HT-29 (cell line): ENCODE results near the gene DCP1B. TPM values are rescaled to one million over a fixed set of nuclear protein-coding genes. Genes with fewer than 3 reads are reported as not detected.

Experiments
- DNase-seq: peaks from one replicate; pipeline ENCODE4 v3.0.0-alpha.2; 2015; ENCODE audit warnings: low spot score
- total RNA-seq: library from RNA; depleted of rRNA; stranded (reverse); fragments of >200 nt; shearing (Covaris generic); gene quantifications from 2 replicates; pipeline ENCODE4 v1.2.3, GENCODE V29; 2014; rRNA removed

The DCP1B gene
- total RNA-seq, result 2.3 and 2.6 TPM in 2 replicates

DNA sequence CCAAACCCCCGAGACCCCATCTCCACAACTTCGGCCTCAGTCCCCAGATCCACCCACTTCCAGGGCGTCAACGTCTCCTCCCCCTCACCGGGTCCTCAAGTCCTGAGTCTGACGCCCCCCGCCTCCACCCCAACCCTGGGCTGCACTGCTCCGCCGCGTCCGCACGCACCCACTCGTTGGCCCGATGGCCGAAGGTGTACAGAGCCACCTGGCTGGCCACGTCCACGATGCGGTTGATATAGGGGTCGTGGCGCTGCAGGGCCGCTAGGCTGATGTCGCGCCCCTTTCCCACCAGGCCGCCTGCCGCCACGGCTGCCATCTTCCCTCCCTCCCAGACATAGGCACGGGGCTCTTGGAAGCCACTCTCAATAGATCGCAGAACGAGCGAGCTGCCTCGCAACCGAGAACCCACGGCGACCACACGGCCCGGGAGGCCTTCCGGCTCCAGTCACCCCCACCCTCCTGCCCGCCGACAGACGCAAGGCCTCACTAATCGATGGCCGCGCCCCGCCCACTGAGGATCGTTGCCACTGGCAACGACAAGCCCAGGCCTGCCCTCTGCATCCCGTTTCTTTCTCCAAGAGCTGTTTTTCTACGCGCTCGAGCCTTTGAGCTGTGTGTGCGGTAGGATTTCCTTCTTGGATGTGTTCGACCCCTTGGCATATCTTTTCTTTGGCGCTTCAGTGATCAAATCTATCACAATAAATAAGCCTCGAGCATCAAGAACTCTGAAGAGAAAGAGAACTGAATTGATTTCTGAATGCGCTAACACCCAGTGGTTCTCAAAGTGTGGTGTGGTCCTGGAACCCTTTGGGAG is at the start of gene DCP1B:
TSS of gene DCP1B (minus strand) at position 345 of the 817 bp plus-strand sequence. CDS start at position 319, 26 bp downstream.
- peak; percentile 92 for DNase-seq

DNA sequence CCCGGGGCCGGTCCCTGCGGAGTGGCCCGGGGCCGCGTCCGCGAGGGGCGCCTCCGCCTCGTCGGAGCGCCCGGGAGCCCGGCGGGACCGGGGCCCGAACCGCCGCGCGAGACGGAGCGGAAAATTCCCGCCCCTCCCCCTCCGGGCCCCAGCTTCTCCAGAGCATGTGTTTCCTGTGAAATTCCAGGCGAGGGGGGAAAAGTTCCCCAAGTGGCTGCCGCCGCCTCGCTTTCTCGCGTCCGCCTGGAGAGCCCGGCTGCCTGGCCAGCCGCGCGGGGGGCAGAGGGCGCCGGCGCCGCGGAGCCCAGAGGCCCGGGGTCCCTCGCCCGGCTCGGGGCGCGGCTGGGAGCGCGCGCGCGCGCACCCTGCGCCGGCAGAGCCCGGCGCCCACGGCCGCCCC is 49.4 kb upstream of the DCP1B start:
- DNase-seq, result no peak

DNA sequence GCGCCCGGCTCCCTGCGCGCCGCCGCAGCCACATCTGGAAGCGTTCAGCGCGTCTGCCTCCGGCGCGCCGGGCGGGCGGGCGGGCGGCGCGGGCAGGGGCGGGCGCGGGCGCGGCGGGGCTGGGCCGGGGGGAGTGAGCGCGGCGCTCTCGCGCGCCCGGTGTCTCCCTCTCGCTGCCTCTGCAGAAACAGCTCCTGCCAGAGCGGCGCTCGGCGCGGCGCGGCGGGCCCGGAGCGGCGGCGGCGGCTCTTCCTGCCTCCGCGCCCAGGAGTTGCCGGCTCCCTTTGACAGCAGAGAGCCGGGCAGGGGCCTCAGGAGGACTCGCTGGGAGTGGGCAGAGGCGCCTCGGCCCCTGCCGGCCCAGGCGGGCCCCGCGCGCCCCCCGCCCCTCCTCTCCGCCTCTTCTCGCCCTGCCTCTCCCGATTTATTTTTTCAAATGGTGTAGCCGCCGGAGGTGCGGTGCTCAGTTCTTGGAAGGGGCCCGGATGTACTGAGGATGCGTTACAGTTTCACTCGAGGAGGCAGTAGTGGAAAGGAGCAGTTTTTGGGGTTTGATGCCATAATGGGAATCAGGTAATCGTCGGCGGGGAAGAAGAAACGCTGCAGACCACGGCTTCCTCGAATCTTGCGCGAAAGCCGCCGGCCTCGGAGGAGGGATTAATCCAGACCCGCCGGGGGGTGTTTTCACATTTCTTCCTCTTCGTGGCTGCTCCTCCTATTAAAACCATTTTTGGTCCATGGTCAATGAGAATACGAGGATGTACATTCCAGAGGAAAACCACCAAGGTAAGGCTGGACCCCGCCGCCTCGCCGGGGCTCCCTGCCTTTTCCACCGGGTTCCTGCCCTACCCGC is 48.8 kb upstream of the DCP1B start, which contains the start of gene CACNA1C:
TSS of gene CACNA1C (plus strand) at position 162 of the 853 bp plus-strand sequence. CDS start at position 738, 576 bp downstream.
- no peak for DNase-seq

DNA sequence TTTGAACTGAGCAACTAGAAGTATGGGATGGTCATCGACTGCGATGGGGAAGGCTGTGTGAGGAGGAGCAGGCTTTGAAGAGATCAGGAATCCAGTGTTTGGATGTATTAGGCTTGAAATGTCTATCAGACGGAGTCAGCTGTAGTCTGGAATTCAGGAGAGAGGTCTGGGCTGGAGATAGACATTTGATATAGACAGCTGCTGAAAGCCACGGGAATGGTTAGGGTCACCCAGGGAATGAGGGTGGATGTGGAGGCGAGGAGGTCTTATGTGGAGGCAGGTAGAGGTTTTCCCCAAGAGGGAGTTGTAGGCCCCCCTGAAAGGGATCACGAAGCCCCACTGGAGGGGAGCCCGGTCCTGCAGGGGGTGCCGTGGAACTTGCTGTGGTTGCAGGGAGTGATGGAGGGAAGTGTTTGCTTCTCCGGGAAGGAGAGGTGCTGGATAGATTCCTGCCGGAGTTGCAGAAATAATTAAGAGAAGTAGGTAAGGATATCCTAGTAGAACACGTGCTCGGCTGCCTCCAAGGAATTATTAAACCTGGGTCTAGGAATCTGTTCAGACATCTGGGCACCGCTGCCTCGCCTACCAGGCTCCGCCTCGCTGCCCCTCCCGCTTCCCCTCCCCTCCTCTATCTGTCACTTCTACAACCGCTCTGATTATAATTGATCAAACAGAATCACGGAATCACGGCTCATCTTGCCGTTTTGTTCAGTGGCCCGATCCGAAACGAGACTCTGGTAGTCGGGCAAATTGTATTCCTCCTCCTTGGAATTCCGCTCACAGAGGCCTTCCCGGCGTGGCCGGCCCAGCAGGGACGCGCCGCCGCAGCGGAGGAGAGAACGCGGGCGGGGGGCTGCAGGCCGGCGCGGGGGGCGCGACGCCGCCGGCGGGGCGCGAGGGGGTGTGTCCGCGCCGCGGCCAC is 47.7 kb upstream of the DCP1B start:
- DNase-seq, result no peak

DNA sequence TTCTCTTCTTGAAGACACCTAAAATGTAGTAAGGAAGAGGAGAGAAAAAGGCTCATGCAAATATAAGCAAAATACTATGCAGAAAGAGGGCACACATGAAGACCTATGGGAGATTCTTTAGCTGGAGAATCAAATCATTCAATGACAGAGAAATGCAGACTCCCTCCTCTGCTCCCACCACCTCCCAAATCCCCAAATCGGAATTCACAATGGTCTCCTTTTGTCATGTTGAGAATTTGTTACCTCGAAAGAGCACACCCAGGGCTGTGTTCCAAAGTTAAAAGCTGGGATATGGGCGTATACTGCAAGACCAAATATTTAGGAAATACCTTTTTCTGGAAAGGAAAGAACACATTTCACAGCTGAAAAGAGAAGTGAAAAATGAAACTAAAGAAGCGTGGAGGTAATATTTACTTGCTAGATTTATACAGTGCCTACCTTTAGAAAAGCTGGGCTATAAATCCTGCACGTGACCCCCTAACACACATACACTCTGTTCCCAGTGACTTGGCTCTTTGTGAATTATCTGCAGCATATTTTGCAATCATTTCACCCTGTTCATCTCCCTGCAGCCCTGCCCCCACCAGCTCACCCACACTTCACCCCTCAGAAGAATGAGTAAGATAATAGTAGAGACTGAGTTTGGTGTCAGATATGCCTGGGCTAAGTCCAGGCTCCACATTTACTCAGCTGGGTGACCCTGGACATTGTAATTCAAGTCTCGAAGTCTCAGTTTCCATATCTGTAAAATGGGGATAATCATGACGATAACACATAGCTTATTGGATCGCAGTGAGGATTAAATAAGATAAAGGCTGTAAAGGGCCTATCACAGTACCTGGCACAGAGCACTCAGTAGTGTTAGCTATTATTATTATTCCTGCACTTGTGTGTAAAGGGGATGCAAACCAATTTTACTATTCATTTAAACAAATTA is 45.6 kb upstream of the DCP1B start:
- no peak for DNase-seq

DNA sequence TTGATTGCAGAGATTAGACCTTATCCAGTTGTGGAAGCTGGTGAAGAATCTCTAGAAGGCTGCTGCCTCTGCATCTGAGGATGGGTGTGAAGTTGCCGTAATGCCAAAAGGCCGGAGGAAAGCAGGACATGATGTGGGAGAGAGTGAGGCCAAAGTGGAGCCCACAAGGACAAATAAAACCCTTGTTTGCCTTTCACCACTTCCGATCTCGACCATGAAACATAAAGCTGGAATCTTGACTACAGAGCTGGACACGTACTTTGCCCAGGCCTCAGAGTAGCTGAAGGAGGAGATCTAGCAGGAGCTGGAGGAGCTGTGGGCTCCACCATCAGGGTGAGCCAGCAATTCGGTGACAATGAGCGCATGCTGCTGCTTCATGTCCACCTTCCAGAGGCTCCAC is 43.5 kb upstream of the DCP1B start:
- DNase-seq, result no peak

DNA sequence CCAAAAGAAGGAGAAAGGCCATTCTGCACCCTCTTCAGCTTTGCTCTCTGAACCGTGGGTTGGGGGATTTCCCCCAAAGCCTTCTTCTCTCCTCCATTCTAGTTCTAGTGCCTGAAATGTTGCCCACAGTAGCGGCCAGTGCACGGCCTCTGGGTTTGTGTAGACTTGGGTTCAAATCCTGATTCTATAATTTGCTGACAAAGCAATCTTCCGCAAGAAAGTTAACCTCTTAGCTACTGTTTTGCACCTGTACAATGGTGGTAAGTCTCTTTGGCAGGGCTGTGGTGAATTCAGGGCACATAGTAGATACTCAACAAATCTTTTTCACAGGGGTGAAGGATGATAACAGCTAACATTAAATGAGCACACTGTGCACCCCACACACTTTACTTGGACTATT is 42.7 kb upstream of the DCP1B start:
- no peak for DNase-seq

DNA sequence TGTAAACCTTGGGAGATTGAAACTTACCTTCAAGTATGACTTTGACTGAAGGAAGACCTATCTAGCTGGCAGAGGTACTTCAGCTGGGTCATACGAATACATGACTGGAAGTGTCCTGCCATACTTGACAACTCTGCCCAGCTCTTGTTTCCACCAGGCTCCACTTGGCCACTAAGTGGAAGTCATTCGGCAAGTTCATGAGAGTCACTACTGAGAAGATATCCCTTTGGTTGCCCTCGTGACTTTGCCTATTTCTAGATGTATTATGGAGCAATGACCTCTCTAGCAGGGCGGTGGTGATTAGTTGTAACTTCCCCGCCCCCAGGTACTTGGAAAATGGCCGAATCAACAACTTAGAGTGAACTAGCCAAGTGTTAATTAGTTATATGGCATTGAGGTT is 39.9 kb upstream of the DCP1B start:
- DNase-seq, result no peak

DNA sequence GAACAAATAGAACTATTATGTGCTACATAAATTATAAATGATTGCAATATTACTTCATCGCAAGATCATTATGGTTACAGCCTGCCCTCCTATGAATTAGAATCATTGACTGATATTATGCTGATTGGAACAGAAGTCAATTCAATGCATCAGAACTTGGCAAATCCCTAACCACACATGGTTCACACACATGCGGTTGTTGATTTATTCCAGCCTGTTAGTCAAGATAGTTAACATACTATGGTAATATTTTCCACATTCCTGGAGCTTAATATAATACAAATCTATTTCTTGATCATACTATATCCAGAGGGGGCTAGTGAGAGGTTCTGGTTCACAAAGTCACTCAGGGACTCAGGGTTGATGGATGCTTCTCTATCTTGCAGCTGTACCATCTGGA is 38.8 kb upstream of the DCP1B start:
- DNase-seq, result no peak

DNA sequence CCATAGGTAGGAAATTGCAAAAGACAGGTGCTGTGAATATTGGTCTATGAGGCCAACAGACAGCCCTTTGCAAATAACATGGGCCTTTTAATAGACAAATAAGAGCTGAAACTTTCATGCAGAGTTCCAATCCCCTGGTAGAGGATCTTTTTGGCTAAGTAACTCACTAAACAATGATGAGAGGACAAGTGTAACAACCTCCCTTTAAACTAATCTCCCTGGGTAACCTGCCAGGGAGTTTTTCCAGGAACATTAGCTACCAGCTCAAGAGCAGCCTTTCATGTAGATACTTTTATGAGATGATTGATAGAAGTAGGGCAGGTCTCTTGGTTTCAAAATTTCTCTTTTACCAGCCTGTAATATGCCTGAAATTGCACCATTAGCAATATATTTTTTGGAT is 34.8 kb upstream of the DCP1B start:
- DNase-seq, result no peak

DNA sequence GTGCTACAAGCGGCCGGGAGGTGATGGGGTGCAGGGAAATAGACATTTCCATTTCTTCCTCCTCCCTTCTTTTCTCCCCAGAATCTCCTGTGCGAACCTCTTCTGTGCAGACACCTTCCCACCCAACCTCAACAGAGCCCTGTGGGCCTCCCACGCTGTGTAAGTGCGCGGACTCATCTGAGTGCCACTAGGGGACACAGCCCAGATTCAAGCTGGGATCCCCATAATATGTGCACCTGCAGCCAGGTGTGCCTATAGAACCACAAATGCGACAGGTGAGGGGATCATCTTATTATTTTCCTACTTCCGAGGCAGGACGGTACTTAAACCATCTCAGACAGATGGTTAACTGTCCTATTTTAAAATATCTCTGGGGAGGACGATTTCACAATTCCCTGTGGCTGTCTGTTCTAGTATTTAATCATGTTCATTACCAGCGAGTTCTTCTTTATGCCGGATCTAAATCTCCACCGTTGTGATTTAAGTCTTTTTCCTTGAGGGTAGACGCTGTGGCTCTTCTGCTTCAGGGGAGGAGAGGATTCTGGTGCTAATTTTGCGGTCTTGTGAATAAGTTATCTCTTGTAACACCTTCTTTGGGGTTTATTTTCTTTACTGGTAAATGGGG is 31.3 kb upstream of the DCP1B start:
- DNase-seq, result no peak

DNA sequence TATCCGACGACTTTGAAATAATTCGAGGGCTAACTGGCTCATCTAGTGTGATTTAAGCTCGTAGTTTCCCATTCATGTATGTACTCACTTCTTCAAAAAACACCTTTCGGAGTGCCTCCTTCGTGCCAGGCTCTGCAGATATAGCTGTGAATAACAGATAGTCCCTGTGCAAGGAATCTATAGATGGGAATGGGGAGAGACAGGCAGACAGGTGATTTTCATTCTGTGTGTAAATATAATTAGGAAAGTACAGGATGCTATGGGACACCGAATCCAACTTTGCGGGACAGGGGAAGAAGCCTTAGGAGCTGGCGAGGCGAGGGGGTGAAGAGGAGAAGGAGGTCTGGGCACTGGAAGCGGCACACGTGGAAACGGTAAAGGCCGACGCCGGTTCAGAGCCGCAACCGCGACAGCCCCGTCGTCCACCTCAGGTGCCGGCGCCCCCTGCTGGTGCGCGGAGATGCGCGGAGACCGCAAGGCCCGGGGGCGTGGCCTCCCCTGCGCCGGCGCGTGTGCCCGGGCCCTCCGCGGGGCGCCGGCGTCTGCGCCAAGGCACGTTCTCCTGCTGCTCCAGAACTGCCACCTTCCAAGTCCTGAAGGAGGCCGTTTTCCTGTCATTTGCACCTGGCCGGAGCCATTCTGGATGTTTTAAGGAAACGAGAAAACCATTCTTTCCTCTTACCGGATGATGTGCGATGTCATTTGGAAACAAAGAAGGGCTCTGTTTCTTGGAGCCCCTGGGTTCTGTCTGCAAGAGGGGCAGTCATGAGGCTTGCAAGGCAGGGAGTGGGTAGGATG is 30.6 kb upstream of the DCP1B start:
- peak; percentile 77 for DNase-seq

DNA sequence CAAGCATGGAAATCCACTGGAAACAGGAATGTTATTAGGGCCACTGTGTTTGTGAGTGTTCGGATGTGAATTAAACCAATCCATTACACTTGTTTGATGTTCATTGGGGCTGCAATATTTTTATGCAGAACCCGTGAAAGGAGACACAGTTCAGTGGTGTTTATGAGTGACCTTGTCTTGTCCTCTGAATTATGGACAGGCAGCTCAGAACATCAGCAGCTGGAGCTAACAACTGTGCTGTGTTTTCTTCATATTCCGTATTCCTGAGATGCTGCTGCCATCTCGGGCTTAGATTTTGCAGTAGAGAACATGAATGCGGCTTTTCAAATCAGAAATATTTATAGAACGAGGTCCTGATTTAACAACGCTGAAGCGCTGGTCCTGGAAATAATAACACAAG is 28.2 kb upstream of the DCP1B start:
- DNase-seq, result no peak

DNA sequence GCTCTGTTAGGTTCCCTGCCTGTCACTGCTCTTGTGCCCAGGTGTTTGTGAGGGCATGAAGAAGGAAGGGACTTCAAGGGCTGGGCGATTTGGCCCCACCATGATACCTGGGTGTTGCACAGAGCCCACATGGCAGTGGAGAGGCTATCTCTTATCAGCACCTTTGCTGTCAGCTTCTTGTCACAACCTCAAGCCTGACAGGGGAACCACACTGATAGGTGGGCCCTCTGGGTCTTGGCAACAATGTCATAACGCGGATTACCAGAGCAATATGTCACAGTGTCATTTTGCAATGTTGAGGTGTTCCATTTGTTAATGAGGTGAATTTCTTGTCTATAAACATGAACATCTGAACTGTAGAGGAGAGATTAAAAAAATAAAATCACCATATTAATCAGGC is 25.6 kb upstream of the DCP1B start:
- no peak for DNase-seq

DNA sequence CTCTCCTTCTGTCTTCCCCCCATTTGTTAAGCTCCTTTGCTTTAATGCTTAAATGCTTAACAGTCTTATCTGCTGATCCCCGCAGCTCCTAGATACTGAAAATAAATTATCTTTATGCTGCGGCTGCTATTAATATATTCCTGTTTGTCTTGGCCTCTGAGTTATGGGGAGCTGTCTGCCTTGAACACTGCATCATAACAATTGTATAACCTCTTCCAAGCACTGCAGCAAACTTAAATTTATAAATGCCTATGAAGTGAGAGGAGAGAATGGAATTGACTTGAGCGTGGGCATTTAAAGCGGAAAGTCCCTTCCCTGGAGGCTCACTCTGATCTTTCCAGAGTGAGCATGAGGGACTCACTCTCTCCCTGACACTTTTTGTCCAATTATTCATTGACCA is 23.1 kb upstream of the DCP1B start:
- DNase-seq, result no peak

DNA sequence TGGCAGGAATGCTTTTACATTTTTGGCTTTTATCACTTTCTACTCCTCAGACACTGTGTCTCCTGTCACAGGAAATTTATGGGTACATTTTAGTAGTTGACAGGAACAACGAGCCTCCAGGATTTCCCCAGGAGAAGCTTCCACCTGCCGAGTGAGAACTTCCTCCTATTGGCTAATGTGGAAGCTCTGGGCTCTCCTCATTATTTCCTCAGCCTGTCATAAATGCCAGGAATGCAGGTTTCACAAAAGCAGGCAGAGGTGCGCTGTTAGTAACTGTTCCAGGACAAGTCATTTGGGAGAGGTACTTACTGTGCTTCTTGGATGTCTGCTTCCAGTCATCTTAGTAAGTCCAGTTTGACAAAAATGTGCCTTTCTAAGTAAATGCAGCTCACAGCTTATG is 19.1 kb upstream of the DCP1B start:
- no peak for DNase-seq

DNA sequence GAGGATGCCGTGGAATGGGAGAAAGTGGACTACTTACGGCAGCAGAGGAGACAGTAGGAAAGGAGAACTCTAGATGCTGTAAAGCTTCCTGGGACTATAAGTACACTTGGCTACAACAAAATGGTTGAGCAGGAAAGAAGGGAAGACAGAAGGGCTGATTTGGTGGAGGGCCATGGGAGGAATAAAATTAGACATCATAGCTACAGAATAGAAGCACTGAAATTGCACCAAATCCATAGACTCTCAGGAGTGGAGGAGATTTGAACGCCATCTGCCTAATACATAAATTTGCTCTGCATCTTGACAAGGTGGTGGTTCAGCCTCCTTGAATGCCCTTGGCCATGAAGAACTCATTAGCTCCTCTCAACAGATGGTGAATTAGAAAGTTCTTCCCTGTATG is 16.3 kb upstream of the DCP1B start:
- no peak for DNase-seq

DNA sequence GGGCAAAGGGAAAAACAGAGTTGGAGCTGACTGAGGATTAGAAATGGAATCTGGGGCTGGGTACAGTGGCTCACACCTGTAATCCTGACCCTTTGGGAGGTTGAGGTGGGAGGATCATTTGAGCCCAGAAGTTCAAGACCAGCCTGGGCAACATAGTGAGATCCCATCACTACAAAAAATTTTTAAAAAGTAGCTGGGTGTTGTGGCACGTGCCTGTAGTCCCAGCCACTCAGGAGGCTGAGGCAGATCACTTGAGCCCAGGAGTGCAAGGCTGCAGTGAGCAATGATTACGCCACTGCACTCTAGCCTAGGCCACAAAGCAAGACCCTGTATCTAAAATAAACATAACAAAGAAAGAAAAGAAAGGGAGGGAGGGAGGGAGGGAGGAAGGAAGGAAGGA is 14.9 kb upstream of the DCP1B start:
- no peak for DNase-seq

DNA sequence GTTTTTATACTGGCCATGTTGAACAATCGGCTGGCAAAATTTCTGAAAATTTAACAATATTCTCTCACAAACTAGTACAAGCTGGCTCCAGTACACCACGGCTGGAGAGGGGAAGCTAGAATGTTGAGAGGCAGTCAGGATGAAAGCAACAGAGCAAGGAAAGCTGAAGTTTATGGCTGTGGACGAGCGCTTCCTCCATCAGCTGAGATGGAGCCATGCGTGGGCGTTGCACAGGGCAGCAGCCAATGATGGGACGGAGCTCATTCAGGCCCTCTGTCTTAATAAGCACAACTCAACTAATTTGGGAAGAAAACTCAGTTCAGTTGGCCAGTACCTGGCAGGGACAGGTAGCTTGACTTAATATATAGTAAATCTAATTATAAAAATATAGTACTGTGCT is 14.1 kb upstream of the DCP1B start:
- no peak for DNase-seq
